ENCODE results near the gene TGFBR2.

GRCh38 chr3:30682434-30683155 is 76.2 kb downstream of the TGFBR2 start:
- no peak for TF ChIP-seq GABPA (IDR thresholded peaks at IDR 0.05; ENCODE audit: low read depth)
- no peak for TF ChIP-seq CTCF (IDR thresholded peaks at IDR 0.05; ENCODE audit: insufficient read depth, low read length)

All from HL-60 (cell line).